ENCODE measurements around the gene RANBP17. TPM values are rescaled to one million over a fixed set of nuclear protein-coding genes. Genes with fewer than 3 reads are reported as not detected.

Gene RANBP17
- total and polyA plus RNA-seq, 2 experiments from 2014 or later: 43.8 to 53.1 TPM

- Mint-ChIP-seq H3K9me3 (no peaks in the 10 kb centered on the region), H3K27ac (no peak overlapping the region), H3K27me3 (ENCODE audit: insufficient read depth, low read depth, poor library complexity) (no peaks in the 10 kb centered on the region), H3K4me1 (no peaks in the 10 kb centered on the region), H3K36me3 (ENCODE audit: low read depth) (no peaks in the 10 kb centered on the region), H3K4me3 (no peak overlapping the region)
- no peak overlapping the region for H3K4me2 ChIP-seq
- no peaks in the 10 kb centered on the region for H3K79me2 ChIP-seq (replicated peaks; ENCODE audit: insufficient read depth)
- H3K36me3 ChIP-seq (ENCODE audit: insufficient read depth): no peaks in the 10 kb centered on the region
- H3K27me3 ChIP-seq (ENCODE audit: insufficient read depth): no peaks in the 10 kb centered on the region
- H3K9me2 ChIP-seq (ENCODE audit: insufficient read depth): no peaks in the 10 kb centered on the region
- DNase-seq (ENCODE audit: low spot score) (no peak), ATAC-seq (no peak)
- no peaks in the 10 kb centered on the region for H3K4me1 ChIP-seq (ENCODE audit: insufficient read depth)
- no peak overlapping the region for H3K4me3 ChIP-seq
- H3K27ac ChIP-seq (ENCODE audit: low read depth): no peak overlapping the region
- H4K20me1 ChIP-seq (replicated peaks; ENCODE audit: insufficient read depth): no peaks in the 10 kb centered on the region
- no peak for TF ChIP-seq CREB1 (CRISPR knock-in tag; IDR thresholded peaks at IDR 0.05; ENCODE audit: low read depth)
- no peak for TF ChIP-seq STAT1 (IDR thresholded peaks at IDR 0.05; ENCODE audit: unreplicated experiment)
- no peak for TF ChIP-seq ETS1 (IDR thresholded peaks at IDR 0.05)
- no peak for TF ChIP-seq CTCF (conservative IDR thresholded peaks at IDR 0.05; ENCODE audit: low read depth in 2 of 2)
- TF ChIP-seq NANOG (IDR thresholded peaks at IDR 0.05; ENCODE audit: borderline replicate concordance): no peak
- no peak for TF ChIP-seq EZH2 (IDR thresholded peaks at IDR 0.05; ENCODE audit: low read depth, unreplicated experiment)
- no peak for TF ChIP-seq JUNB (IDR thresholded peaks at IDR 0.05; ENCODE audit: unreplicated experiment)
- no peak for TF ChIP-seq REST (IDR thresholded peaks at IDR 0.05; ENCODE audit: unreplicated experiment)
- no peak for TF ChIP-seq ZNF114 (CRISPR knock-in tag; IDR thresholded peaks at IDR 0.05)
- H3F3A ChIP-seq (replicated peaks; ENCODE audit: low read depth): no peaks in the 10 kb centered on the region
- H2AFZ ChIP-seq: no peak overlapping the region
These were observed 374.8 kb downstream of the RANBP17 start for GRCh38 chr5:171236651-171237050.

GRCh38 chr5:171242521-171242920 lies 380.7 kb downstream of the RANBP17 start:
- no peaks in the 10 kb centered on the region for H3F3A ChIP-seq (replicated peaks; ENCODE audit: low read depth)
- no peaks in the 10 kb centered on the region for H3K4me1 ChIP-seq (ENCODE audit: insufficient read depth)
- H3K27me3 ChIP-seq (ENCODE audit: insufficient read depth): no peaks in the 10 kb centered on the region
- H3K36me3 ChIP-seq (ENCODE audit: insufficient read depth): no peaks in the 10 kb centered on the region
- no peaks in the 10 kb centered on the region for H3K27me3 Mint-ChIP-seq (ENCODE audit: insufficient read depth, low read depth, poor library complexity)
- H3K4me1 Mint-ChIP-seq: no peaks in the 10 kb centered on the region
- no peaks in the 10 kb centered on the region for H3K79me2 ChIP-seq (replicated peaks; ENCODE audit: insufficient read depth)
- no peak overlapping the region for H3K4me3 ChIP-seq
- peaks cover 1% of the 10 kb centered on the region; the same call in 1 of the 3 replicates for H3K36me3 Mint-ChIP-seq (ENCODE audit: low read depth)
- DNase-seq (ENCODE audit: low spot score) (no peak), ATAC-seq (no peak)
- H3K4me2 ChIP-seq: no peak overlapping the region
- no peak overlapping the region for H3K27ac ChIP-seq (ENCODE audit: low read depth)
- no peaks in the 10 kb centered on the region for H3K9me3 Mint-ChIP-seq
- H4K20me1 ChIP-seq (replicated peaks; ENCODE audit: insufficient read depth): no peaks in the 10 kb centered on the region
- H3K9me2 ChIP-seq (ENCODE audit: insufficient read depth): no peaks in the 10 kb centered on the region
- no peak overlapping the region for H2AFZ ChIP-seq
- no peak overlapping the region for H3K27ac Mint-ChIP-seq
- H3K4me3 Mint-ChIP-seq: no peak overlapping the region
- no peak for TF ChIP-seq POLR2AphosphoS5 (IDR thresholded peaks at IDR 0.05; ENCODE audit: low read depth)
- TF ChIP-seq CTCF (conservative IDR thresholded peaks at IDR 0.05; ENCODE audit: low read depth in 2 of 2): no peak
- no peak for TF ChIP-seq ZNF114 (CRISPR knock-in tag; IDR thresholded peaks at IDR 0.05)
- TF ChIP-seq JUNB (IDR thresholded peaks at IDR 0.05; ENCODE audit: unreplicated experiment): no peak

Data from GM23338 (cell line).